GM15510 (cell line): ENCODE results near the gene FNIP2.

Experiments used
- POLR2A ChIP-seq: IDR thresholded peaks from 3 replicates; pipeline ENCODE4 v1.6.1; 2011; ENCODE audit warnings: borderline replicate concordance; ENCODE audit not compliant: insufficient read length; ENCODE audit errors: extremely low read depth

FNIP2 gene

DNA sequence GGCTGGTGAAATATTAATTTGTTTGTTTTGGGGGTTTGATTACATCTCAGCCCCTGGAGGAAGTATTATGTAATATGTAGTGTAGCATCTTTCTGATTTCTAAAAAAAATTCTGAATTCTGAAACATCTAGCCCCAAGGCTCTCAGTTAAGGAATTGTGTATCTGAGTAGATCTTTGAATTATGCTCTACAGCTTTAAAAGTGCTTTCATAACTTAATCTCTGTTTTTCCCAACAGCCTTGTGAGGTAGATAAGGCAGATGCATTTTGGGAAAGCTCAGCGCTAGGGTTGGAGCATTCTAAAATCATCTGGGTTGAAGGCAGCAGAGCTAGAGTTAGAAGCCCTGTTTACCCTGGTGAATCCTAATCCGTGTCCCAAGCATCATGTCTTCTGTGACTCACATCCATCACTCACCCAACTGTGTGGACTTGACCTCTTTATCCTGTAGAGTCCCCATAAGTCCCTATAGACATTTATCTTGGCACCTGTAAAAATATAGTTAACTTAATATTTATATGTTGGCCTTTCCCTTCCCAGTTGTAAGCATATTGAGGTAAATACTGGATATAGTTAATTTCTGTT, 49.8 kb downstream of the FNIP2 start:
- TF ChIP-seq POLR2A: no peak

- TF ChIP-seq POLR2A: no peak
These were observed 51.3 kb downstream of the FNIP2 start for GRCh38 chr4:158819942-158820786.

DNA sequence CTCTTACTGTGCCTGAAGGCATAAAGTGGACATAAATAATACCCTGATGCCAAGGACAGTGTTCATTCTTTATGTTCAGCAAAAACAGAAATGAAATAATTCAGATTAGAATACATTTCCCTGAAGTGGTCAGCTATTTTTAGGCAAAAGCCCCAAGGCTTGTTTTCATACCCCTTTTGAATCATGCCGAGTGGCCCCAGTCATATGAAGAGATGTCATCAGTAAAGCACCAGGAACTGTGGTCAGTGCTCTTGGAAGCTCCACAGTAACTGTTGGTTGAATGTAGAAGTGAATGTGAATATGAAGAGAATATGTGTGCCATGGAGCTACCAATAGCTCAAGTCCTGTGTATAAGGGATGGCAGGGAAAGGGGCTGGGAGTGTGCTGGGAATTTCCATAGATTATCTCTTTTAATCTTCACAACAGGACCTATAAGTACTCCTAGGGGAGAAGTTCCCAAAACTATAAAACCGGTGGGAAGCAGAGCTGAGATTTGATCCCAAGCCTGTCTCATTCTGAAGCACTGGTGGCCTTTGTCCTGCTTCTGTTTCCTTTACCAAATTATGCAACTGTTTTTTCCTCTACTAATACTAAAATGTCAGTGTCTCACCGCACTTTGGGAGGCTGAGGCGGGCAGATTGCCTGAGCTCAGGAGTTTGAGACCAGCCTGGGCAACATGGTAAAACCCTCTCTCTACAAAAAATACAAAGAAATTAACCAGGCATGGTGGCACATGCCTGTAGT, 52.6 kb downstream of the FNIP2 start:
- TF ChIP-seq POLR2A: no peak

GRCh38 chr4:158822348-158822747, 53.5 kb downstream of the FNIP2 start:
- TF ChIP-seq POLR2A: no peak

GRCh38 chr4:158823461-158823873, 54.6 kb downstream of the FNIP2 start:
- TF ChIP-seq POLR2A: no peak

- no peak for TF ChIP-seq POLR2A
These were observed 55.8 kb downstream of the FNIP2 start for GRCh38 chr4:158824425-158825274.

- no peak for TF ChIP-seq POLR2A
These were observed 56.7 kb downstream of the FNIP2 start for GRCh38 chr4:158825433-158826036.

- TF ChIP-seq POLR2A: no peak
These were observed 57.2 kb downstream of the FNIP2 start for GRCh38 chr4:158826057-158826456.

DNA sequence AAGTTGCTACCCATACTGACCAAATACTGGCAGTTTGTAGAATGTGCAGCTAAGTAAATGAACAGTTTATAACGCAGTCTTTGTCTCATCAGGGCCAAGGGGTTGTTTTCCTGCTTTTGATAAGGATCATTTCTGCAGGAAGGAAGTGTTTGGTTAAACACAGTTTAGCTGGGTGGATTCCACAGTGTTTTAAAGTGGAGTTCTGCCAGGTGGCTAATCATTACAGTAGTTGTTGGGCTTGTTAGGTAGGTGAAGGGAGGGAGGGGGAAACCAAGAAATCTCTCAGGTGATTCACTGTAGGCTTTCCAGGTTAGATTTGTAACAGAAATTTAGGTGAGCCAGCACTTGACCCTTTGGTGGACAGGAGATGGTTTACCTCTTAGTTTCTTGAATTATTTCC, 58.1 kb downstream of the FNIP2 start:
- TF ChIP-seq POLR2A: no peak

DNA sequence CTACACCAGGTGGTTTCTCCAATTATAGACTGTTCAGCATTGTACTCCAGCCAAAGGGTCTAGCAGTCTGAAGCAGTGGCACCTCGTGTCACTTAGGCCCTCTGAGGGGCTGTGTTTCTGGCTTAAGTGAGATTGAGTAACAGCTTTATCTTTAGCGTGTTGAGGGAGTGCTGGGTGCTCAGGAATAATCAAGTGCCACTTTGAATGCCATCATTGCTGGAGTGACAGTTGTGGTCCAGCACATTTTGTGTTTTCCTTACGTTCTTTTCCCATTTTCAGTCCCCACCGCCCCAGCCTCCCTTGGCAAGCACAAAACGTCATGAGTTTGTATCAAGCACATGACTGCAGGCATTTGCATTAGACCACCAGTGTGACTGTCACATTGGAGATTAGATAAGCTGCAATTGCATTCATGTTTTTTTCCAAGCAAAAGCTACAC, 58.7 kb downstream of the FNIP2 start:
- no peak for TF ChIP-seq POLR2A

DNA sequence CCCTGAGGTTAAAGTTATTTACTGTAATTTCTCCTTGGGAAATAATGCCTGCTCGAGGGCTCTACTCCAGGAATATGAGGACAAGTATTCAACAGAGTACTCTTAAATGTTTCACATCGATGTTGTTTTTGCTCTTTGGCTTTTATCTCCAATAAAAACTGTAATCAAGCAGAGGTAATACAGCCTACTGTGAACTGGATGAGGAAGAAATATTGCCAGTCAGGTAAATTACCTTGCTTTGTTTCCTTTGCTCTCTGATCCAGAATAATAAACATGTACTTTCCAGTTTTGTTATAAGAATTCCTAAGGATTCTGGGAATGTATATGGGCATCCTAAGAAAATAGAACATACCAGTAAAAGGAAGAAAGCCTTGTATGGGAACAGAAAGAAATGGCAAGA, 60.4 kb downstream of the FNIP2 start:
- TF ChIP-seq POLR2A: no peak

- TF ChIP-seq POLR2A: no peak
These were observed 64.8 kb downstream of the FNIP2 start for GRCh38 chr4:158833602-158834001.

DNA sequence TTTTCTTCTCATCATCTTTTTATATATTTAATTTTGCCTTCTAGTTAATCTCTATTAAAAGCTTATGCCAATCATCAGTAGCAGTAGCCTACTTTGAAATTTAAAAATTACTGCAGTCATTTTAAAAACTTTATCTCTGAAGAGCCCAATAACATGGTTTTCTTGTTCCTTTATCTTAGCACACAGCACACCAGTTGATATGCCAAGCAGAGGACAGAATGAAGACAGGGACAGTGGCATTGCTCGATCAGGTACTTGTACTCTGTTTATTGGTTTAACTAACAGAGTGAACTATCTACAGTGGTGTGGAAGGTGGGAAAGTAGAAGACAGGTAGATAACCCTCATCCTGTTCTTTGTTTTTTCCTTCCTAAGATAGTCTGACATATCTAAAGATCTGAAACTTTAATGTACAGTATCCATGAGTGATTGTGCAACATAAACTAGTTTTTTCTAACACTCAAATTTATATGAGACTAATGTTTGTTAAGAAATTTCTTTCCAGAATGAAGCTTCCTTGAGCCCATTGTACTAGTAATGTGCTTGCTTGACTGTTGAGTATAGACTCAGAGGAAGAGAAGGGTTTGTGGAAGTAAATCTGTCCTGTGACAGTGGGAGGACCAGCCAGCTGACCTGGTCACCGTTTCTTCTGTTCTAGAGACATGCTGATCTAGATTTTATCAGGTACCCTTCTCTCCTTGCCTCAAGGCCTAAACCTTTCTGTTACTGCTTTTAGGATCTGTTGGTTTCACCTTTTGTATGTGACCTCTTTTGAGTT, 66.6 kb downstream of the FNIP2 start:
- TF ChIP-seq POLR2A: no peak
